ENCODE measurements around the gene C2orf69. TPM values are rescaled to one million over a fixed set of nuclear protein-coding genes. Genes with fewer than 3 reads are reported as not detected.

C2orf69 gene
- total and polyA plus RNA-seq, 2 of the 13 experiments (the other 11 are each of a cell fraction or from before 2014, with no cell fraction given) = 4.8 to 19.3 TPM

DNA sequence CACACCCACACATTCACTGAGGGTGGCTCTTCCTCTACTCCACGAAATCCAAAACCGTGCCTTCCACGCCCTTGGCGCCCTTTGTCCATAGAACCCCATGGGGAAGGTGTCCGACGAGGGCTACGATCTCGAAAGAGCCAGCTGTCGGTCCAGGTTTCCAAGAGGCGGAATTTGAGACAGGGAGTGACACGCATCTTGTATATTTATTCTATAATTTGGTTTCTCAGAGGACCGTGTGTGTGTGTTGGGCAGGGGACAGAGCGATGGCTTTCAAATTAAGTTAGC is 726 bp downstream of the C2orf69 start (continued):
- no peak for TF ChIP-seq ZNF878 (CRISPR knock-in tag; IDR thresholded peaks at IDR 0.05)
- no peak for TF ChIP-seq ZNF24 (IDR thresholded peaks at IDR 0.05)
- no peak for TF ChIP-seq KLF11 (CRISPR knock-in tag; IDR thresholded peaks at IDR 0.05)
- TF ChIP-seq, protein P1, sequence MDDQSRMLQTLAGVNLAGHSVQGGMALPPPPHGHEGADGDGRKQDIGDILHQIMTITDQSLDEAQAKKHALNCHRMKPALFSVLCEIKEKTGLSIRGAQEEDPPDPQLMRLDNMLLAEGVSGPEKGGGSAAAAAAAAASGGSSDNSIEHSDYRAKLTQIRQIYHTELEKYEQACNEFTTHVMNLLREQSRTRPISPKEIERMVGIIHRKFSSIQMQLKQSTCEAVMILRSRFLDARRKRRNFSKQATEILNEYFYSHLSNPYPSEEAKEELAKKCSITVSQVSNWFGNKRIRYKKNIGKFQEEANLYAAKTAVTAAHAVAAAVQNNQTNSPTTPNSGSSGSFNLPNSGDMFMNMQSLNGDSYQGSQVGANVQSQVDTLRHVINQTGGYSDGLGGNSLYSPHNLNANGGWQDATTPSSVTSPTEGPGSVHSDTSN (CRISPR knock-in tag; IDR thresholded peaks at IDR 0.05; ENCODE audit: borderline replicate concordance) = no peak
- no peak for TF ChIP-seq ZBTB42 (CRISPR knock-in tag; IDR thresholded peaks at IDR 0.05)
- TF ChIP-seq ZXDC (CRISPR knock-in tag; IDR thresholded peaks at IDR 0.05) = no peak
- no peak for TF ChIP-seq MAF1 (CRISPR knock-in tag; IDR thresholded peaks at IDR 0.05; ENCODE audit: borderline replicate concordance)
- no peak for TF ChIP-seq REST (IDR thresholded peaks at IDR 0.05; ENCODE audit: borderline replicate concordance in 1 of 2, low read depth in 1 of 2, low read length in 2 of 2)
- TF ChIP-seq, protein P2, sequence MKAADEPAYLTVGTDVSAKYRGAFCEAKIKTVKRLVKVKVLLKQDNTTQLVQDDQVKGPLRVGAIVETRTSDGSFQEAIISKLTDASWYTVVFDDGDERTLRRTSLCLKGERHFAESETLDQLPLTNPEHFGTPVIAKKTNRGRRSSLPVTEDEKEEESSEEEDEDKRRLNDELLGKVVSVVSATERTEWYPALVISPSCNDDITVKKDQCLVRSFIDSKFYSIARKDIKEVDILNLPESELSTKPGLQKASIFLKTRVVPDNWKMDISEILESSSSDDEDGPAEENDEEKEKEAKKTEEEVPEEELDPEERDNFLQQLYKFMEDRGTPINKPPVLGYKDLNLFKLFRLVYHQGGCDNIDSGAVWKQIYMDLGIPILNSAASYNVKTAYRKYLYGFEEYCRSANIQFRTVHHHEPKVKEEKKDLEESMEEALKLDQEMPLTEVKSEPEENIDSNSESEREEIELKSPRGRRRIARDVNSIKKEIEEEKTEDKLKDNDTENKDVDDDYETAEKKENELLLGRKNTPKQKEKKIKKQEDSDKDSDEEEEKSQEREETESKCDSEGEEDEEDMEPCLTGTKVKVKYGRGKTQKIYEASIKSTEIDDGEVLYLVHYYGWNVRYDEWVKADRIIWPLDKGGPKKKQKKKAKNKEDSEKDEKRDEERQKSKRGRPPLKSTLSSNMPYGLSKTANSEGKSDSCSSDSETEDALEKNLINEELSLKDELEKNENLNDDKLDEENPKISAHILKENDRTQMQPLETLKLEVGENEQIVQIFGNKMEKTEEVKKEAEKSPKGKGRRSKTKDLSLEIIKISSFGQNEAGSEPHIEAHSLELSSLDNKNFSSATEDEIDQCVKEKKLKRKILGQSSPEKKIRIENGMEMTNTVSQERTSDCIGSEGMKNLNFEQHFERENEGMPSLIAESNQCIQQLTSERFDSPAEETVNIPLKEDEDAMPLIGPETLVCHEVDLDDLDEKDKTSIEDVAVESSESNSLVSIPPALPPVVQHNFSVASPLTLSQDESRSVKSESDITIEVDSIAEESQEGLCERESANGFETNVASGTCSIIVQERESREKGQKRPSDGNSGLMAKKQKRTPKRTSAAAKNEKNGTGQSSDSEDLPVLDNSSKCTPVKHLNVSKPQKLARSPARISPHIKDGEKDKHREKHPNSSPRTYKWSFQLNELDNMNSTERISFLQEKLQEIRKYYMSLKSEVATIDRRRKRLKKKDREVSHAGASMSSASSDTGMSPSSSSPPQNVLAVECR (CRISPR knock-in tag; IDR thresholded peaks at IDR 0.05; ENCODE audit: borderline replicate concordance) = no peak
- TF ChIP-seq ZNF570 (CRISPR knock-in tag; IDR thresholded peaks at IDR 0.05; ENCODE audit: borderline replicate concordance) = no peak
- TF ChIP-seq FOXA1 (IDR thresholded peaks at IDR 0.05) = no peak
- TF ChIP-seq FOXA1 (CRISPR knock-in tag; IDR thresholded peaks at IDR 0.05) = no peak
- TF ChIP-seq PLRG1 (conservative IDR thresholded peaks at IDR 0.05) = no peak
- no peak for TF ChIP-seq KAT8 (CRISPR knock-in tag; IDR thresholded peaks at IDR 0.05)
- TF ChIP-seq ZNF564 (CRISPR knock-in tag; IDR thresholded peaks at IDR 0.05) = no peak
- no peak for TF ChIP-seq POLR2A (IDR thresholded peaks at IDR 0.05; ENCODE audit: insufficient read depth in 1 of 2, low read depth in 2 of 2, low read length in 2 of 2)
- TF ChIP-seq, protein P3, sequence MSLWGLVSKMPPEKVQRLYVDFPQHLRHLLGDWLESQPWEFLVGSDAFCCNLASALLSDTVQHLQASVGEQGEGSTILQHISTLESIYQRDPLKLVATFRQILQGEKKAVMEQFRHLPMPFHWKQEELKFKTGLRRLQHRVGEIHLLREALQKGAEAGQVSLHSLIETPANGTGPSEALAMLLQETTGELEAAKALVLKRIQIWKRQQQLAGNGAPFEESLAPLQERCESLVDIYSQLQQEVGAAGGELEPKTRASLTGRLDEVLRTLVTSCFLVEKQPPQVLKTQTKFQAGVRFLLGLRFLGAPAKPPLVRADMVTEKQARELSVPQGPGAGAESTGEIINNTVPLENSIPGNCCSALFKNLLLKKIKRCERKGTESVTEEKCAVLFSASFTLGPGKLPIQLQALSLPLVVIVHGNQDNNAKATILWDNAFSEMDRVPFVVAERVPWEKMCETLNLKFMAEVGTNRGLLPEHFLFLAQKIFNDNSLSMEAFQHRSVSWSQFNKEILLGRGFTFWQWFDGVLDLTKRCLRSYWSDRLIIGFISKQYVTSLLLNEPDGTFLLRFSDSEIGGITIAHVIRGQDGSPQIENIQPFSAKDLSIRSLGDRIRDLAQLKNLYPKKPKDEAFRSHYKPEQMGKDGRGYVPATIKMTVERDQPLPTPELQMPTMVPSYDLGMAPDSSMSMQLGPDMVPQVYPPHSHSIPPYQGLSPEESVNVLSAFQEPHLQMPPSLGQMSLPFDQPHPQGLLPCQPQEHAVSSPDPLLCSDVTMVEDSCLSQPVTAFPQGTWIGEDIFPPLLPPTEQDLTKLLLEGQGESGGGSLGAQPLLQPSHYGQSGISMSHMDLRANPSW (CRISPR knock-in tag; IDR thresholded peaks at IDR 0.05; ENCODE audit: borderline replicate concordance) = no peak

All from HepG2 (cell line).